Measurements from ENCODE around the gene MYO5B.

The MYO5B gene

DNA sequence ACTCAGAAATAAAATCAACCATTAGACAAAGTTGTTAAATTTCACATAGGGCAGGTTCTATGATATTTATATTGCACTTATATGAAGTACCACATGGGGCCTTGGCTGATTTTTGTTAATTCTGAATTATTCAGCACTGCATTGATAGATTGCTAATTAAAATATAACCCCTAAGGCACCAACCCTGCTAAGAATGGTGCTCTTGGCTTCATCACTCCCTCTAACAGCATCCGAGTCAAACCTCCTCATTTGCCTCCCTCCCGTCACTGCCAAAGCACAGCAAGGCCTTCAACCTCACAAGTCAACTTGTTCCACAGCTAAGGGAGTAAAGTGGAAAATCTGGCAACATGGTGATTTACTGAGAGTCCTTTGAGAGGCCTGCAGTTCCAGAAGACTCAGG, 27.0 kb downstream of the MYO5B start:
- no peak overlapping the region for H2BK5ac ChIP-seq (ENCODE audit: low read length)
- H3K79me2 ChIP-seq (ENCODE audit: control insufficient read depth, insufficient read depth, low read length): no peaks in the 10 kb centered on the region
- no peak for DNase-seq
- no peaks in the 10 kb centered on the region for H3K79me1 ChIP-seq (ENCODE audit: low read length)
- no peaks in the 10 kb centered on the region for H3K4me1 ChIP-seq (ENCODE audit: control insufficient read depth, low read depth, low read length)
- H3K23ac ChIP-seq (ENCODE audit: low read length): no peak overlapping the region
- H3K4me2 ChIP-seq (ENCODE audit: low read length): no peak overlapping the region
- no peak overlapping the region for H3K4me3 ChIP-seq (ENCODE audit: low read length)
- no peak overlapping the region for H2AK5ac ChIP-seq (ENCODE audit: low read length)
- H3K27me3 ChIP-seq (ENCODE audit: insufficient read depth, low read length, poor library complexity): no peaks in the 10 kb centered on the region
- H3K4ac ChIP-seq (ENCODE audit: low read depth, low read length): no peak overlapping the region
- no peak overlapping the region for H3K18ac ChIP-seq (ENCODE audit: low read length)
- no peak overlapping the region for H2BK15ac ChIP-seq (replicated peaks; ENCODE audit: low read depth)
- no peak overlapping the region for H4K5ac ChIP-seq (ENCODE audit: low read length)
- no peak overlapping the region for H4K8ac ChIP-seq (ENCODE audit: low read depth, low read length)
- no peak overlapping the region for H2BK120ac ChIP-seq (ENCODE audit: low read depth, low read length)
- H3K27ac ChIP-seq (ENCODE audit: low read depth, low read length): no peak overlapping the region
- no peak overlapping the region for H3K9ac ChIP-seq (ENCODE audit: low read length)
- WGBS (ENCODE audit: extremely low coverage, insufficient coverage, low lambda C conversion rate): no CpG with 5 or more reads among the region's 2 CpGs
- no peaks in the 10 kb centered on the region for H3K36me3 ChIP-seq (ENCODE audit: control insufficient read depth, insufficient read depth, low read length)
- no peak overlapping the region for H3K56ac ChIP-seq (ENCODE audit: low read length)

DNA sequence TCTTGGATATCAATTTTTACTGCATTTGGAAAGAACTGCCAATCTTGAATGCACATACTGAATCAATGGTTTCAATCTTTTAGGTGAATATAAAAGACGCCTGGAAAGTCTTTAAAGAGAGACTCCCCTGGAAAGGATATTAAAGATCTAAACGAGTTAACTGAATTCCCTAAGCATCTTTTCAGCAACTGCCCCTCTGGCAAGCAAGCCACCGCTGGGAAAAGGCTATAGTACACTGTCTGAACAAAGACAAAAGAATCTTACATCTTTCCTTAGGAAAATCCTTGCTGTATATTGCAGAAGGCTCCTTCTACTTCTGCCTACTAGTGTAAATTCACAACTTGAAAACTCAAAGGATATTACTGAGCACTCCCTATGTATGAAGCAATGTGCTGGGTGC, 28.0 kb downstream of the MYO5B start:
- WGBS (ENCODE audit: extremely low coverage, insufficient coverage, low lambda C conversion rate): no CpG with 5 or more reads among the region's 3 CpGs
- no peak overlapping the region for H2AK5ac ChIP-seq (ENCODE audit: low read length)
- H4K8ac ChIP-seq (ENCODE audit: low read depth, low read length): no peak overlapping the region
- no peak overlapping the region for H3K4ac ChIP-seq (ENCODE audit: low read depth, low read length)
- no peak overlapping the region for H3K27ac ChIP-seq (ENCODE audit: low read depth, low read length)
- H3K4me1 ChIP-seq (ENCODE audit: control insufficient read depth, low read depth, low read length): no peaks in the 10 kb centered on the region
- no peak overlapping the region for H2BK5ac ChIP-seq (ENCODE audit: low read length)
- H3K18ac ChIP-seq (ENCODE audit: low read length): no peak overlapping the region
- H3K36me3 ChIP-seq (ENCODE audit: control insufficient read depth, insufficient read depth, low read length): no peaks in the 10 kb centered on the region
- H3K9ac ChIP-seq (ENCODE audit: low read length): no peak overlapping the region
- H2BK120ac ChIP-seq (ENCODE audit: low read depth, low read length): no peak overlapping the region
- H2BK15ac ChIP-seq (replicated peaks; ENCODE audit: low read depth): no peak overlapping the region
- H3K4me2 ChIP-seq (ENCODE audit: low read length): no peak overlapping the region
- H3K79me1 ChIP-seq (ENCODE audit: low read length): no peaks in the 10 kb centered on the region
- H3K23ac ChIP-seq (ENCODE audit: low read length): no peak overlapping the region
- H3K56ac ChIP-seq (ENCODE audit: low read length): no peak overlapping the region
- no peak for DNase-seq
- H4K5ac ChIP-seq (ENCODE audit: low read length): no peak overlapping the region
- no peak overlapping the region for H3K4me3 ChIP-seq (ENCODE audit: low read length)
- no peaks in the 10 kb centered on the region for H3K79me2 ChIP-seq (ENCODE audit: control insufficient read depth, insufficient read depth, low read length)
- H3K27me3 ChIP-seq (ENCODE audit: insufficient read depth, low read length, poor library complexity): no peaks in the 10 kb centered on the region

DNA sequence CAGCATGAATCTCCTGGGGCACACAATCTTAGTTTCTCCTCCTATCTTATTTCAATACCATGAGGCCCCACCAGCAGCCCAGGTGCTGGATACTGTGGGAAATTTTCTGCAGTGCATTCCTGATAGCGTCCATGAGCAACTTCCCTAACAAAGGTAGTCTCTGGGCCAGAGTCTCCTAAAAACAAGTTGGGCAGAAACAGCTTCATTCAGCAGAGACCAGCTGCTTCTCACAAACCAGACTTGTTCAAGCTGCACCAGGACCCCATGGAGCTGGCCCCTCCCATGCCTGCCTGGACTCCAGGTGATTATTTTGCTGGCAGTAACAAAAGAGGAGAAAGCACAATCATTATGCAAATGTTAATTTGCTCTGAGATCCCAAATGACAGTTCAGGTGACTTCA, 31.4 kb downstream of the MYO5B start:
- Histone ChIP-seq H3K27ac (ENCODE audit: low read depth, low read length) (no peak overlapping the region), H3K23ac (ENCODE audit: low read length) (no peak overlapping the region), H3K56ac (ENCODE audit: low read length) (no peak overlapping the region), H3K79me2 (ENCODE audit: control insufficient read depth, insufficient read depth, low read length) (no peaks in the 10 kb centered on the region), H2BK5ac (ENCODE audit: low read length) (no peak overlapping the region), H3K18ac (ENCODE audit: low read length) (no peak overlapping the region), H3K4me1 (ENCODE audit: control insufficient read depth, low read depth, low read length) (peaks cover 2% of the 10 kb centered on the region), H3K36me3 (ENCODE audit: control insufficient read depth, insufficient read depth, low read length) (no peaks in the 10 kb centered on the region), H2BK120ac (ENCODE audit: low read depth, low read length) (no peak overlapping the region), H3K79me1 (ENCODE audit: low read length) (no peaks in the 10 kb centered on the region), H3K9ac (ENCODE audit: low read length) (no peak overlapping the region), H2BK15ac (replicated peaks; ENCODE audit: low read depth) (no peak overlapping the region), H3K4me2 (ENCODE audit: low read length) (no peak overlapping the region), H2AK5ac (ENCODE audit: low read length) (no peak overlapping the region), H4K8ac (ENCODE audit: low read depth, low read length) (no peak overlapping the region), H3K4me3 (ENCODE audit: low read length) (no peak overlapping the region), H4K5ac (ENCODE audit: low read length) (no peak overlapping the region), H3K27me3 (ENCODE audit: insufficient read depth, low read length, poor library complexity) (no peaks in the 10 kb centered on the region), H3K4ac (ENCODE audit: low read depth, low read length) (no peak overlapping the region)
- no CpG with 5 or more reads among the region's 1 CpG for WGBS (ENCODE audit: extremely low coverage, insufficient coverage, low lambda C conversion rate)
- no peak for DNase-seq

DNA sequence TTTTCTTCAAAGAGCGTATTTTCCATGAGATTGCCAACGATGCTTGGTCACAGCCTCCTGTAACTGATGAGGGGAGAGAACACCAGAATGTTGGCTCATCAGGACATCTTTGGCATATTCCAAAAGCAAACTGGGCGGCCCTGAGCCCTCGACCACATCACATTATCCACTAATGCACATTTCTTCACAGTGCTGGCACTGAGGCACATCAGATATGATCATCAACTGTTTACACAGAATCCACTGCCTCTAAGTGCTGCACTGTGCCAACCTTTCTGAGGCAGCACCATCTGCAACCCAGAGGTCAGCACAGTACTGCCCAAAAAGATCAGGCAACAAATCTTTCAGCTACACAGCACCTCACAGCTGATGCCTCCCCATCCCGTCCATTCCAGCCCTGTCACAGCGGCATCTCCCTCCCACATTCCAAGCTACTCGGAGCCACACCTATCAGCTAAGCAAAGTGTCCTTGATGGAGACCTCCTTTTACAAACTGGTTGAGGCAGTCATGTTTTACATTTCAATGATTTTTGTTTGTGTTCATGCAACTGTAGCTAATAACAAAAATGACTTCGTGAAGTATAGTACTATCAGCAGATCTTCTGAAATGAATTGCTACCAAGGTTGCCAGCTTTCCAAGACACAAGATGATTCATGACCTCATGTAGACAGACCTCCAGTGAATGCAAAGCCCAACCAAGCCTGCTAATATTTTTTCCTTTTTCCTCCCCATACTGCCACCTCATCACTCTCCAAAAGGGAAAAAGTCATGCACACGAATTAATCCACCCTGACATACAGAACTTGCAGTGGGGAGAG, 32.3 kb downstream of the MYO5B start:
- peak; percentile 16 for DNase-seq
- Histone ChIP-seq H3K27me3 (ENCODE audit: insufficient read depth, low read length, poor library complexity) (no peaks in the 10 kb centered on the region), H4K8ac (ENCODE audit: low read depth, low read length) (no peak overlapping the region)

DNA sequence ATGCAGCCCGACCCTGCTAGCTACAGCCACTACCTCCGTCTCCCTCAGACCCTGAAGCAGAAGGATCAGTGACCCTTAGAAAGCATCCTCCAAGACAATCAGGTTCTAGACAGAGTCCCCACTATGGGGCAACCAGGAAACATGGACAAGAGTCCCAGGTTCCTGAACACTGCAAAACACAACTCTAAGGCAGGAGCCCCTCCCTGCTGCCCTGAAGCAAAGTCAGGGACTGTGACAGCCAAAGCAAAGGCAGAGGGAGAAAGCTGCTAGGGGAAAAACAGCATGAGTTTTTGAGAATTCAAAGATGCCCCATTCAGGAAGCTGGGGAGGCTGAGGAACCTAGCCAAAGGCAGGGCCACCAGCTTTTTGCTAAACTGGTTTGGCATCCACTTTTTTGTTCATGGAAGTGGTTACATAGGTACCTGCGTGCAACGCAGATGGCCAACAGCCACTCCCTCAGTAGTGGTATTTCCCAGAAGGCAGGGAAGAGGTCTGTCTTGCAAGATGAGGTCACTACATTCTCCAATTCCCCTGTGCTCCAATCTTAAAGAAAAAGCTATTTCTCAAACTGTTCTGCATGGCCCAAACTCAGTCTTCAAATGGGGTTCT, 33.2 kb downstream of the MYO5B start:
- no peak overlapping the region for H3K27ac ChIP-seq (ENCODE audit: low read depth, low read length)
- H2BK120ac ChIP-seq (ENCODE audit: low read depth, low read length): no peak overlapping the region
- H3K23ac ChIP-seq (ENCODE audit: low read length): no peak overlapping the region
- peaks cover 2% of the 10 kb centered on the region for H3K4me1 ChIP-seq (ENCODE audit: control insufficient read depth, low read depth, low read length)
- H3K4ac ChIP-seq (ENCODE audit: low read depth, low read length): no peak overlapping the region
- no peak overlapping the region for H4K5ac ChIP-seq (ENCODE audit: low read length)
- H2BK15ac ChIP-seq (replicated peaks; ENCODE audit: low read depth): no peak overlapping the region
- H3K4me3 ChIP-seq (ENCODE audit: low read length): no peak overlapping the region
- peak; percentile 22 for DNase-seq
- H3K27me3 ChIP-seq (ENCODE audit: insufficient read depth, low read length, poor library complexity): no peaks in the 10 kb centered on the region
- no peak overlapping the region for H3K18ac ChIP-seq (ENCODE audit: low read length)
- no peak overlapping the region for H2AK5ac ChIP-seq (ENCODE audit: low read length)
- H3K36me3 ChIP-seq (ENCODE audit: control insufficient read depth, insufficient read depth, low read length): no peaks in the 10 kb centered on the region
- no CpG with 5 or more reads among the region's 4 CpGs for WGBS (ENCODE audit: extremely low coverage, insufficient coverage, low lambda C conversion rate)
- no peak overlapping the region for H3K4me2 ChIP-seq (ENCODE audit: low read length)
- H3K56ac ChIP-seq (ENCODE audit: low read length): no peak overlapping the region
- no peak overlapping the region for H2BK5ac ChIP-seq (ENCODE audit: low read length)
- H3K79me1 ChIP-seq (ENCODE audit: low read length): no peaks in the 10 kb centered on the region
- H4K8ac ChIP-seq (ENCODE audit: low read depth, low read length): no peak overlapping the region
- H3K79me2 ChIP-seq (ENCODE audit: control insufficient read depth, insufficient read depth, low read length): no peaks in the 10 kb centered on the region
- no peak overlapping the region for H3K9ac ChIP-seq (ENCODE audit: low read length)

More for the DNA sequence above, 32.3 kb downstream of the MYO5B start:
- Histone ChIP-seq H3K4me2 (ENCODE audit: low read length) (no peak overlapping the region), H2BK5ac (ENCODE audit: low read length) (no peak overlapping the region), H3K79me2 (ENCODE audit: control insufficient read depth, insufficient read depth, low read length) (no peaks in the 10 kb centered on the region), H3K9ac (ENCODE audit: low read length) (no peak overlapping the region), H3K56ac (ENCODE audit: low read length) (no peak overlapping the region), H3K18ac (ENCODE audit: low read length) (no peak overlapping the region), H3K79me1 (ENCODE audit: low read length) (no peaks in the 10 kb centered on the region), H3K36me3 (ENCODE audit: control insufficient read depth, insufficient read depth, low read length) (no peaks in the 10 kb centered on the region), H3K4me1 (ENCODE audit: control insufficient read depth, low read depth, low read length) (peaks cover 2% of the 10 kb centered on the region), H3K27ac (ENCODE audit: low read depth, low read length) (no peak overlapping the region), H3K23ac (ENCODE audit: low read length) (no peak overlapping the region), H3K4me3 (ENCODE audit: low read length) (no peak overlapping the region), H2AK5ac (ENCODE audit: low read length) (no peak overlapping the region), H2BK15ac (replicated peaks; ENCODE audit: low read depth) (no peak overlapping the region), H2BK120ac (ENCODE audit: low read depth, low read length) (no peak overlapping the region), H3K4ac (ENCODE audit: low read depth, low read length) (no peak overlapping the region), H4K5ac (ENCODE audit: low read length) (no peak overlapping the region)
- whole genome bisulfite sequencing (ENCODE audit: extremely low coverage, insufficient coverage, low lambda C conversion rate): no CpG with 5 or more reads among the region's 9 CpGs
